Small intestine (tissue), 7 donors: Measurements from ENCODE around the gene RSPH9. TPM values are rescaled to one million over a fixed set of nuclear protein-coding genes. Genes with fewer than 3 reads are reported as not detected.

ENCODE experiments used
- DNase-seq, 2 donors: peaks; one replicate each; pipeline versions ENCODE4 v3.0.0 to v3.0.0-alpha.2; 2013
- FAIRE-seq: peaks from 2 replicates; lab custom pipeline; 2012; peaks lifted over from hg19 to GRCh38; lab: Jason Lieb, UNC
- H3K27ac ChIP-seq, 3 donors: one replicate each; pipeline ENCODE4 v1.5.1; 2013; ENCODE audit warnings: low read length in 2 of 3, mild to moderate bottlenecking in 2 of 3, control low read depth in 1 of 3, inconsistent platforms in 1 of 3, low read depth in 1 of 3, moderate library complexity in 1 of 3
- H3K27me3 ChIP-seq, 3 donors: one replicate each; pipeline ENCODE4 v1.6.1; 2013; ENCODE audit warnings: low read length in 3 of 3, inconsistent platforms in 1 of 3; ENCODE audit not compliant: control insufficient read depth in 3 of 3, insufficient read depth in 3 of 3
- H3K36me3 ChIP-seq, 3 donors: one replicate each; pipeline ENCODE4 v1.6.1; 2013; ENCODE audit warnings: low read length in 3 of 3, inconsistent platforms in 1 of 3, low read depth in 1 of 3, mild to moderate bottlenecking in 1 of 3, moderate library complexity in 1 of 3; ENCODE audit not compliant: control insufficient read depth in 3 of 3, insufficient read depth in 2 of 3
- H3K4me1 ChIP-seq, 3 donors: one replicate each; pipeline ENCODE4 v1.6.1; 2013; ENCODE audit warnings: low read length in 2 of 3, inconsistent platforms in 1 of 3, low read depth in 1 of 3, mild to moderate bottlenecking in 1 of 3, moderate library complexity in 1 of 3; ENCODE audit not compliant: control insufficient read depth in 3 of 3, insufficient read depth in 2 of 3
- H3K4me3 ChIP-seq, 3 donors: one replicate each; pipeline ENCODE4 v1.5.1; 2013; ENCODE audit warnings: low read length in 3 of 3, control low read depth in 1 of 3, inconsistent platforms in 1 of 3, low read depth in 1 of 3, mild to moderate bottlenecking in 1 of 3, moderate library complexity in 1 of 3
- H3K9me3 ChIP-seq, 2 donors: one replicate each; pipeline ENCODE4 v1.6.1; 2013; ENCODE audit warnings: low read depth in 1 of 2, low read length in 1 of 2; ENCODE audit not compliant: control insufficient read depth in 2 of 2, insufficient read depth in 1 of 2
- WGBS, 3 donors: extraction: QIAGEN DNeasy Blood & Tissue Kit; methylation state at CpG; one replicate each; pipeline ENCODE4 v1.1.7; 2013; 5-methylcytosine and 5-hydroxymethylcytosine counted together
- polyA plus RNA-seq, 4 donors: library from polyadenylated mRNA; stranded (reverse) in 3 of 4; unstranded in 1 of 4; fragments of 200-250 nt in 3 of 4; fragments of 120-200 nt in 1 of 4; gene quantifications; one replicate each; pipeline versions ENCODE4 v1.2.1 to v1.2.3, GENCODE V29; 2013
- donor health status: healthy with polysubstance abuse.
- donor health status: control.
- donor health status: control.
- donor health status: Bipolar disorder and iron deficiency.
- donor health status: healthy.

Gene RSPH9
- polyA plus RNA-seq, 4 donors: 0.42 to 1.1 (median 0.76) TPM

DNA sequence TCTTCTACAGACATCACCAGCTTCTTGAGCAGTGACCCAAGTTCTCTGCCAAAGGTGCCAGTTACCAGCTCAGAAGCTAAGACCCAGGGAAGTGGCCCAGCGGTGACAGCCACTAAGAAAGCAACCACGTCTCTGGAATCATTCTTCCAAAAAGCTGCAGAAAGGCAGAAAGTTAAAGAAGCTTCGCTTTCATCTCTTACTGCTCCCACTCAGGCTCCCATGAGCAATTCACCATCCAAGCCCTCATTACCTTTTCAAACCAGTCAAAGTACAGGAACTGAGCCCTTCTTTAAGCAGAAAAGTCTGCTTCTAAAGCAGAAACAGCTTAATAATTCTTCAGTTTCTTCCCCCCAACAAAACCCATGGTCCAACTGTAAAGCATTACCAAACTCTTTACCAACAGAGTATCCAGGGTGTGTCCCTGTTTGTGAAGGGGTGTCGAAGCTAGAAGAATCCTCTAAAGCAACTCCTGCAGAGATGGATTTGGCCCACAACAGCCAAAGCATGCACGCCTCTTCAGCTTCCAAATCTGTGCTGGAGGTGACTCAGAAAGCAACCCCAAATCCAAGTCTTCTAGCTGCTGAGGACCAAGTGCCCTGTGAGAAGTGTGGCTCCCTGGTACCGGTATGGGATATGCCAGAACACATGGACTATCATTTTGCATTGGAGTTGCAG is 31.0 kb upstream of the RSPH9 start:
- Histone ChIP-seq H3K9me3 (no peaks in the 10 kb centered on the region), H3K27me3 (no peaks in the 10 kb centered on the region), H3K27ac (no peak overlapping the region), H3K36me3 (peaks cover 2 to 32% (median 2%) of the 10 kb centered on the region in 3 donors), H3K4me1 (no peaks in the 10 kb centered on the region), H3K4me3 (no peak overlapping the region)
- 94 to 97% (median 97%) methylated on average over 6 of the region's 6 CpGs for WGBS, 3 donors
- no peak for DNase-seq
- no peak for FAIRE-seq

- H3K27me3 ChIP-seq: no peaks in the 10 kb centered on the region
- DNase-seq: no peak
- no peaks in the 10 kb centered on the region for H3K4me1 ChIP-seq
- no peak for FAIRE-seq
- no peak overlapping the region for H3K27ac ChIP-seq
- 68 to 81% (median 77%) methylated on average over 3 of the region's 3 CpGs for WGBS, 3 donors
- no peak overlapping the region for H3K4me3 ChIP-seq
- no peaks in the 10 kb centered on the region for H3K9me3 ChIP-seq
- peaks cover 2 to 35% (median 2%) of the 10 kb centered on the region in 3 donors for H3K36me3 ChIP-seq
These were observed 30.5 kb upstream of the RSPH9 start for GRCh38 chr6:43614396-43614730.

GRCh38 chr6:43616725-43617472 is 27.9 kb upstream of the RSPH9 start:
- H3K27me3 ChIP-seq: no peaks in the 10 kb centered on the region
- DNase-seq: no peak
- no peaks in the 10 kb centered on the region for H3K4me1 ChIP-seq
- no peaks in the 10 kb centered on the region for H3K9me3 ChIP-seq
- WGBS, 3 donors: 91 to 92% (median 92%) methylated on average over 9 of the region's 9 CpGs
- no peak overlapping the region for H3K4me3 ChIP-seq
- FAIRE-seq: no peak
- H3K27ac ChIP-seq: no peak overlapping the region
- peaks cover 2 to 43% (median 13%) of the 10 kb centered on the region in 3 donors for H3K36me3 ChIP-seq

- DNase-seq (no peak), FAIRE-seq (no peak)
- H3K27me3 ChIP-seq: no peaks in the 10 kb centered on the region
- no peaks in the 10 kb centered on the region for H3K9me3 ChIP-seq
- no peak overlapping the region for H3K27ac ChIP-seq
- no peak overlapping the region for H3K4me3 ChIP-seq
- no peaks in the 10 kb centered on the region for H3K4me1 ChIP-seq
- peaks cover 4 to 71% (median 16%) of the 10 kb centered on the region in 3 donors for H3K36me3 ChIP-seq
- WGBS, 3 donors: 93 to 98% (median 95%) methylated on average over 12 of the region's 12 CpGs
These were observed 23.6 kb upstream of the RSPH9 start for GRCh38 chr6:43621078-43621835.

GRCh38 chr6:43621836-43622180 is 23.0 kb upstream of the RSPH9 start:
- FAIRE-seq (no peak), DNase-seq (no peak)
- Histone ChIP-seq H3K27ac (no peak overlapping the region), H3K36me3 (peaks cover 4 to 76% (median 16%) of the 10 kb centered on the region in 3 donors), H3K4me1 (peaks cover 0 to 2% (median 0%) of the 10 kb centered on the region in 3 donors), H3K27me3 (no peaks in the 10 kb centered on the region), H3K9me3 (no peaks in the 10 kb centered on the region), H3K4me3 (no peak overlapping the region)
- 93 to 95% (median 93%) methylated on average over 10 of the region's 10 CpGs for WGBS, 3 donors

DNA sequence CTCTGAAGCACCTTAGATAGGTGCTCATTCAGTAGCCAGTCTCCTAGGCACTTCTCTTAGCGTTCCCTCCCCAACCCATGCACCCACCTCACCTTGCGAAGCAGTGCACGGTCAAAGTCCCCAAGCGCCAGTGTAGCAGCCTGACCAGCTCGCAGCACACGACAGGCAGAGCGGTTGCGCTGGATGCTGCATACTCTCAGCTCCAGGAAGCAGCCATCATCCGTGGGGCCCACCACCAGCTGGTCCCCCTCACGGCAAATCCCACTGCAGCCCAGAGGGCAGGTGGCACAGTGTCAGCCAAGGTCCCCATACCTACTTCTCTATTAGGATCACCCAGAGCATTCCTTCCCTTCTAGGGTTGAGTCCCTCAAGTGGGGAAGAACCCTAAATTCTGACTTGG is 22.3 kb upstream of the RSPH9 start:
- DNase-seq (no peak), FAIRE-seq (no peak)
- H3K27ac ChIP-seq: no peak overlapping the region
- H3K27me3 ChIP-seq: no peaks in the 10 kb centered on the region
- no peak overlapping the region for H3K4me3 ChIP-seq
- 95 to 96% (median 95%) methylated on average over 10 of the region's 10 CpGs for WGBS, 3 donors
- H3K9me3 ChIP-seq: no peaks in the 10 kb centered on the region
- peaks cover 0 to 9% (median 3%) of the 10 kb centered on the region in 3 donors for H3K4me1 ChIP-seq
- peaks cover 4 to 79% (median 16%) of the 10 kb centered on the region in 3 donors for H3K36me3 ChIP-seq

GRCh38 chr6:43623880-43624785 is 20.7 kb upstream of the RSPH9 start:
- no peak overlapping the region for H3K27ac ChIP-seq
- FAIRE-seq (no peak), DNase-seq (no peak)
- H3K4me3 ChIP-seq: no peak overlapping the region
- H3K27me3 ChIP-seq: no peaks in the 10 kb centered on the region
- no peaks in the 10 kb centered on the region for H3K9me3 ChIP-seq
- peaks cover 0 to 14% (median 6%) of the 10 kb centered on the region in 3 donors for H3K4me1 ChIP-seq
- peaks cover 4 to 72% (median 16%) of the 10 kb centered on the region in 3 donors for H3K36me3 ChIP-seq
- 91 to 94% (median 92%) methylated on average over 12 of the region's 12 CpGs for WGBS, 3 donors
